NCI-H2227 treated with DMSO at 0.1 percent for 48 hours (cell line): Measurements from ENCODE around the gene KLC1.
"Not testable (repeated sequence)": the region's sequence is repeated elsewhere in the genome, so short reads cannot be mapped to it uniquely, and the experiment has no call there.

Experiments used
- DNase-seq: peaks from one replicate; lab custom pipeline; 2025; lab: John Stamatoyannopoulos, UW

The KLC1 gene

DNA sequence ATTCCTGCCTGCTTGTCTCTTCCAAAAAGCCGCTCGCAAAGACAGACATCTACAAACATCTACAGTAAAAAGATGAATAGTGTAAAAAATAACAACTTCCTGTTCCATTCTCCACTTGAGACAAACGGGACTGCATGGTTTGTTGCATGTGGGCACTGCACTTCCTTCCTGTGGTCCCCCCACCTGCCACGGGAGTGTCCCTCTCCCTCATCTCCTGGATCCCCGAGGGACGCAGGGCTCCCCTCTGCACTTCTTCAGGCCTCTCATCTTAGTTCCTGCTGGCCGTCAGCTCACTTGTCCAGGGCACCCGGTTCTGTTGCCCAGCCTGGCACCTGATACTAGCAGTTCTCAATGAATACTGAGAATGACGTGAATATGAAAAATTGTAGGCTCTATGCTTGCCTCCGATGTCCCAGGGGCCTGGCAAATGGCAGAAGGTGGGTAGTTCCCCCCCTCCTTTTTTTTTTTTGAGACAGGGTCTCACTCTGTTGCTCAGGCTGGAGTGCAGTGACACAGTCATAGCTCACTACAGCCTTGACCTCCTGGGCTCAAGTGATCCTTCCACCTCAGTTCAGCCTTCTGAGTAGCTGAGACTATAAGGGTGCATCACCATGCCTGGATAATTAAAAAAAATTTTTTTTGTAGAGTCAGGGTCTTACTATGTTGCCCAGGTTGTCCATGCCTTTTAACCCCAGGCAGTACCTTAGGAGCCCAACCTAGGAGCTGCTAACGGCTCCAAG, 3.5 kb upstream of the KLC1 start:
- no peak for DNase-seq

DNA sequence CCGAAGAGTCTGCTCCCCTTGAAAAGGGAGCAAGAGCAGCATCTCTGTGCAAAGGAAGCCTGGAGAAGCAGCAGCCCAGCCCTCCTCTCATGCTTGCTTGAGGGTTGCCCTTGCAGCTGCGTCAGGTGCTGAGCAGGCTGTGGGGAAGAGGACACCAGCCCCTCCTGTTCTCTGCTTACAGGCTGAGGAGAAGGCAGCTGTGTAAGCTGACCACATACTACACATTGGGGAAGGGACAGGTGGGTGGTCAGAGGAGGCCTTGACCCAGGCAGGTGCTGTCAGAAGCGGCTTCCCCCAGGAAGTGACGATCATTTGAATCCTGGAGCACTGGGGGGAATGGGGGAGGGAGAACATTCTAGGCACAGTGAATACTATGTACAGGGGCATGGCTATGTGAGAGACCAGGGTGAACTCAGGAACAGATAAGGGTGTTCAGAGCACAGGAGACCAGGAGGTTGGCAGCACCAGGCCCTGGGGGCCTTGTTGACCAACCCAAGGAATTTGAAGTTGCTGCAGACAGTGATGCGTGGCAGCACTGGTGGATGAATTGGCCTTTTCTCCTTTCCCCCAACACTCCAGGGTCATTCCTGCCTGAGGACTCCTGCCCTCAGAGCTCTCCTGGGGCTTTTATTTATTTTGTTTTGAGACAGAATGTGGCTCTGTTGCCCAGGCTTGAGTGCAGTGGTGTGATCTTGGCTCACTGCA, 2.7 kb upstream of the KLC1 start:
- DNase-seq: no peak

DNA sequence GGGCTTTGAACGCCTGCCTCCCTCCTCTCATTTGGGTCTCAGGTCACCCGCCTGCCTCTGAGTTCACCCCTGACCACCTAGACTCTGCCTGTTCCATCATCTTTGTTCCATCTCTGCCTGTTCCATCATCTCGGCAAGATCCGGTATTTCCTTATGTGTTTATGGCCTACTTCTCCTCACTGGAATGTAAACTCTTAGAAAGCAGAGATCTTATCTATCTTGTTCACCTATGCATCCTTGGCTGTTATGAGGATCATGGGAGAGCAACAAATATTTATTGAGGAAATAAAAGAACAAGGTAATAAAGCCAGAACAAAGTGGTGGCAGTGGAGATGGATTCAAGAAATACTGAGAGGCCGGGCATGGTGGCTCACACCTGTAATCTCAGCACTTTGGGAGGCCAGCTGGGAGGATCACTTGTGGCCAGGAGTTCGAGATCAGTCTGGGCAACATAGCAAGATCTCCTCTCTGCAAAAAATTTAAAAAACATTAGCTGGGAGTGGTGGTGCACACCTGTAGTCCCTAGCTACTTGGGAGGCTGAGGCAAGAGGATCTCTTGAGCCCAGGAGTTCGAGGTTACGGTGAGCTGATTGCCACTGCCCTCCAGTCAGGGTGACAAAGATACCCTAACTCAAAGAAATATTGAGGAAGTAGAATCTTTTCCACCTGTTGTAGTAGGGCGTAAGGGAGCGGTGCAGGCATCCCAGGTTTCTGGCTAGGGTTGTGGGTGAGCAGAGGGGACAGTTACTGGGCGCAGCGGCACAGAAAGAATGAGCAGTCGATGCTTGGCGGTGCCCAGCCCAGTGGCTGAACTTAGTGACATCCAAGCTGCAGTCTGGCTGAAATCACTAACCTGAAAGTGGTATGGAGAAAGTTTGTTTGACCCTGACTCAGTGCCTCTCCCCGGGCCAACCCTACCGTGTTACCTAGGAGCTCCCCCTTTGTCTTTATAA, 1.7 kb upstream of the KLC1 start:
- DNase-seq: no peak

DNA sequence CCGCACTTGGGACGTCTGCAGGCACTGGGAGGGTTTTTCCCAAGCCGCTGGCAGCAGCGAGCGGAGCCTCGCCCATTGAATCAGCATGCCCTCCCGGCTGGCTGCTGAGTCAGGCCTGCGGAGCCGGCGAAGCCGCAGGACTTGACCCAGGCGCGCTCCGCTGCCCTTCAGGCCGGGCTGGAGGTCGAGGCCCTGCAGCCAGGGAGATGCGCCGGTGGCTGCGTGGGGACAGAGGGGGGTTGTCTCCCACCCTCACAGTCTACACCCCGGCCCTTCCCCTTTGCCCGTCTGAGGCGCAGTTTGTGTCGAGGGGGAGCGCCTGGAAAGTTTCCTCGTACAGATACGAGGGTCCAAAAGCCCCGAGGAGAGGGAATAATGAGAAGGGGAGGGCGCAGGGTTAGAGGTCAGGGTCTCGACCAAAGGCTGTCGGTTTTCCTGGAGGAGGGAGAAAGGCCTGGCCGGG, 759 bp upstream of the KLC1 start:
- no peak for DNase-seq

DNA sequence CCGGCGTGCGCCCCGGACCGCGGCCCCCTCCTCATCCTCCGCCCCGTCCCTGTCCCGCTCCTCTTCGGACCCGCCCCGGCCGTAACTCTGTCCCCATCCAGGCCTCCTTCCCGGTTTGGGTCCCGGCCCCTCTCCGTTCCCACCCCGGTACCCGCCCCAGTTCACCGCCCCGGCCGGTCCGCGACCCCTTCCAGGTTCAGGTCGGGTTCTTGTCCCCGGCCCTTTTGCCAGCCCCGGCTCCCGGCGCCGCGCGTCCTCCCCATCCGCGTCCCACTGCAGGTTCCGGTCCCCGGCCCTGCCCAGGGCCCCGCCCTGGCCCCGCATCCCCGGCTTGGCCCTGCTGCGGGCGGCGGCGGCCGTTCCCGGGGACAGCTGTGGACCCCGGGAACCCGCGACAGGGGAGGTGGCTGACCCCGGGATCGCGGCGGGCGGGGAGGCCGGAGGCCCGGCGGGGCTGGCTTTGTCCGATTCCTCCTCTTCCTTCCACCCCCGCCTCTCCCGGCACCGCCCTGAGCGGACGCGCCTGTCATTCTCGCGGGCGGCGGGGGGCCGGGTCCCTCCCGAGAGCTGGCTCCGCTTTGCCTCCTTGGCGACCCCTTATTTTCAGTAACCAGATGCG, 601 bp downstream of the KLC1 start:
- no peak for DNase-seq

DNA sequence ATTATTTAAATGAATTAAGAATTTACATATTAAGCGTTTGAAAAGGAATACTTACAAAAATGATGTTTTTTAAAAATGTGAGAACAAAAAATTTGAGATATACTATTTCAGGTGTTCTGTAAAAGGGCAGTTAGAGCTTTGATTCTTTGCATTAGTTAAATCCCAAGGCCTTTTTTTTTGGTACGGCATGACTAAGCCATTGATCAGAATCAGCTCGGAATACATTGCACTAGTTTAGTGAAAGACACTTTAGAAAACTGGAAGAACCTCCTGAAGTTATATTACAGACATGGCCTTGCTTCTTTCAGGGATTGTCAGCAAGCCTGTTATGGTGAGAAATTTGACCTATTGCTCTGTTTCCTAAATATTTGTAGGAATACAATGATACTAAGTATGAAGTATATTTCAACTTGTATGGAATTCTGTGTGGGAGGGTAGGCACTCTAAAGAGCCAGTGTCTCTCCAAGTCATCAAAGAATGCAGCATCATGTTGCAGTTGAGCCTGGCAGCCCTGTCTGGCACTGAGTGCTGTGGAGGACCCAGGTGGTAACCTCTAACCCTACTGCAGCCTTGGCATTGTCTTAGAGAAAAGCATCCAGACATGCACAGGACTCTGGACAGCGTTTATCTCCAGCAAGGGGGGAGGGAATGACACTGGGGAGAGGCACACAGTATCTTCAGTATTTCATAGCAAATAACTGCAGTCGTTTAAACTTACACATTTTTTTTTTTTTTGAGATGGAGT, 1.5 kb downstream of the KLC1 start:
- DNase-seq: no peak

DNA sequence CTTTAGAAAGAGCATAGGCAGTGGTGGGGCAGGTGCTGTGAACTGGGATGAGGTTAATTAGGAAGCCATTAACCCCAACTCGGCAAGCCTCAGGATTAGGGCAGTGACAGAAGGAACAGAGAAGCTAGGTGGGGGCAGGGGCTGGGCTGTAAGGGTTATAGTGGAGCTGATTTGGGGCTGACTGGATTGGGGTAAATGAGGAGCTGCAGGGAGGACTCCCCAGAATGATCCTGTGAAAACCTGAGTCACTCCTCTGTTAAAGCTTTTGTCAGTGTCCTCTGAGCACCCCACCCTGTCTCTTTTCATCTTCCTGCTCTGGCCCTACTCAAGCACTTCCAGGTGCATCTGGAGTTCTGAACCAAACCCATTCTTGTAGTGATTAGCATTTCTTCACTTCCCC, 4.4 kb downstream of the KLC1 start:
- no peak for DNase-seq

DNA sequence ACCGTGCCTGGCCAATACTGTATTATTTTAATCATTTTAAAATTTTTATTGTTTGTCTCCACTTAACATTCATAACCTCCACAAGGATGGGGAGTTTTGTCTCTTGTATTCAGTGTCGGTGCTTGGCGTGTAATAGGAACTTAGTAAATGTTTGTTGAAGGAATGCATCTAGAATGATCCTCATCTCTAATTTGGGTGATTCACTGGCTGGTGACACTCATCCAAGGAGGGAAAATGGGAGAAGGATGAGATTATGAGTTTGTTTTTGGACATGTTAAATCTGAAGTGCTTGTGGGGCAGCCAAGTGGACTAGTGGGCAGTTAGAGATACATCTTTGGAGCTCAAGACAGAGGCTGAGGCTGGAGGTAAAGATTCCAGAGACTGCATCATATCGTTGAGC, 5.1 kb downstream of the KLC1 start:
- no peak for DNase-seq

DNA sequence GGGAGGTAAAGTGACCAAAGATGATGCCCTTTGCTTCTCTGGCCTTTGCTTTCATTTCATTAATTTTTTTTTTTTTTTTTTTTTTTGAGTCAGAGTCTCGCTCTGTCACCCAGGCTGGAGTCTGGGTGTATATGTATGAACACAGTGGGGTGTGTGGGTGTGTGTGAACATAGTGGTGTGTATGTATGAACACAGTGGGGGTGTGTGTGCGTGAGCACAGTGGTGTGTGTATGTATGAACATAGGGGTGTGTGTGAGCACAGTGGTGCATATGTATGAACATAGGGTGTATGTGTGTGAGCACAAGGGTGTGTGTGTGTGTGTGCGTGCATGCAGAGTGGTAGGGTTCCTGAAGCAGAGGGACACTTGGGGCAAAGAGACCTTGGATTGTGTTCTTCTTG, 9.6 kb downstream of the KLC1 start:
- DNase-seq: no peak

DNA sequence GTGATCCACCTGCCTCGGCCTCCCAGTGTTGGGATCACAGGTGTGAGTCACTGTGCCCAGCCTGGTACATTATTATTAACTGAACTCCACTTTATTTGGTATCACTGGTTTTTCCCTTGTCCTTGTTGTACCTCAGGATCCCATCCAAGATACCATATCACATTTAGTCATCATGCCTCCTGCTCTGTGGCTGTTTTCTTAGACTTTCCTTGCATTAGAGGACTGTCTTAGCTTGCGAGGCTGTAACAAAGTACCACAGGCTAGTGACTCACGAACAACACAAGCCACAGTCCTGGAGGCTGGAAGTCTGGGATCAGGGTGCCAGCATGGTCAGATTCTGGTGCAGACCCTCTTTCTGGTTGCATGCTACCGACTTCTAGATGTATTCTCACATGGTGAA, 12.2 kb downstream of the KLC1 start:
- no peak for DNase-seq

DNA sequence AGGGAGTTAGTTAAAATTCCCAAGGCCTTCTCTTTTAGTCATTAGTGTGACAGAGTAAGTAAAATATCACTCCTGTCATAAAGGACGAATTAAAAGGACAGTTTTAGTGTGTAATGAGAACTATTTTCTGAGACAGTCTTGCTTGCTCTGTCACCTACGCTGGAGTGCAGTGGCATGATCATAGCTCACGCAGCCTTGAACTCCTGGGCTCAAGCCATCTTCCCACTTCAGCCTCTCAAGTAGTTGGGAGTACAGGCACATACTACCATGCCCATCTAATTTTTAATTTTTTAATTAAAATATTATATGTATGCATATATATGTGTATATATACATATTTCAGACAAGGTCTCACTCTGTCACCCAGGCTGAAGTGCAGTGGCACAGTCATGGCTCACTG, 17.2 kb downstream of the KLC1 start:
- DNase-seq: no peak

DNA sequence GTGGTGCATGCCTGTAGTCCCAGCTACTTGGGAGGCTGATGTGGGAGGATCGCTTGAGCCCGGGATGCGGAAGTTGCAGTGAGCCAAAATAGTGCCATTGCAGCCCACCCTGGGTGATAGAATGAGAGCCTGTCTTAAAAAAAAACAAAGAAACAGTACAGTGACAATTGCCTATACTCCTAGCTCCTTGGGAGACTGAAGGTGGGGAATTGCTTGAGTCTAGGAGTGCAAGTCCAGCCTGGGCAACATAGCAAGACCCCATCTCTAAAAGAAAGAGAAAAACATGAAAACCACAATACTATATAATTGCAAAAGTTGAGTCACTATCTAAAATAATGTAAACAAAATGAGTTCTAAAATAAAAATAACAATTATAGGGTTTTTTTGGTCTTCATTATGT, 20.0 kb downstream of the KLC1 start:
- no peak for DNase-seq

DNA sequence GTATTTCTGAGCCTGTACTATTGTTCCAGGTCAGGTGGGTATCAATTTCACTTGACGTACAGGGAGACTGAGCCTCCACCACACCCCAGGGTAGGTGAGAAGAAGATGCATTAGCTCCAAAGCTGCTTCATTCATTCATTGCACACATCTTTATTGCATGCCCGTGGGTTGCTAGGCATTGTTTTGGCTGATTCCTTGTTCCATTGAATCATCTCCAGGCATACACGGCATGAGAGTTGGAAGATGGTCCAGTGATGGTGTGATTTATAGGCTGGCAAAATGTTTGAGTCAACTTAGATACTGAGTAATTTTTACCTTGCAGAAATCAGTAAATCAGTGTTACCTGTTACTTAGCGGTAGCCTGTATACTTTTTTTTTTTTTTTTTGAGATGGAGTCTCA, 21.2 kb downstream of the KLC1 start:
- DNase-seq: no peak

DNA sequence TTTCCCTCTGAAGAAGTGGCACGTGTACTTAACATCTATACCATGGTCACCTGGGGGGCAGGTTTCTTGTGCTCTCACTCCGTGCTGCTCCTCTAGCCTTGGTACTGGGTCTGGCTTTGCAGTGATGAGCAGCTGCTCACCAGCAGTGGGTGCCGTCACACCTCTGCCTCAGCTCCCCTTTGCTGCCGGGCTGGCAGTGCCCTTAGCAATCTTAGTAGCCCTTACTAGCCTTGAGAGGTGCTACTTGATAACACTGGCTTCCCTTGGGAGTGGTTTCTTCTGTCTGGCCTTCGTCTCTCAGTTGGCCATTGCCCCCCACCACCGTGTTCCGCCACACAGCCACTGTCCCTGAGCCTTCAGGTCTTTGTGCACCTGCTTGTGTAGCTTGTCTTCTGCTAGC, 22.6 kb downstream of the KLC1 start:
- DNase-seq: no peak

DNA sequence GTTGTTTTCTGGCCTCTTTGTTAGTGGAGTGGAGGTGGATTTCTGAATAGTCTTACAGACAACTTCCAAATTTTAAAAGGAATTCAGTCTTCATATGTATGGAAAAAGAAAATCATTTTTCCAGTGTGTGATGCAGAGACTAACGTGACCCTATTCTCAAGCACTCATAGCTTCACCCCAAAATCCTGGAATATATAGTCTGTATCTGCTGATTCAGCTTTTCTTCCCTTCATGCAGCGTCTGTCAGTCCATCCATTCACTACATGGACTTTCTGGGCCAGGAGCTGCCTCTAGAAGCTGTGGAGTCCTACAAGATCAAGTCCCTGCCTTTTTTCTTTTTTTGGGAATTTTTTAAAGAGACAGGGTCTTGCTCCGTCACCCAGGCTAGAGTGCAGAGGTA, 23.8 kb downstream of the KLC1 start:
- no peak for DNase-seq

DNA sequence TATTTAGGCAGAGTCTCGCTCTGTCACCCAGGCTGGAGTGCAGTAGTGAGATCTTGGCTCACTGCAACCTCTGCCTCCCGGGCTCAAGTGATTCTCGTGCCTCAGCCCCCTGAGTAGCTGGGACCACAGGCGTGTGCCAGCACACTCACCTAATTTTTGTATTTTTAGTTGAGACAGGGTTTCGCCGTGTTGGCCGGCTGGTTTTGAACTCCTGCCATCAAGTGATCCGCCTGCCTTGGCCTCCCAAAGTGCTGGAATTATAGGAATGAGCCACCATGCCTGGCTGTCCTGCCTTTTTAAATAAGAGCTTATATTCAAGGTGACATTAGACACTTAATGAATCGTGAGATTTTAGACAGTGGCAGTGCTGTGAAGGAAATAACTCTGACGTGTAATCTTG, 24.3 kb downstream of the KLC1 start:
- not testable (repeated sequence) for DNase-seq

DNA sequence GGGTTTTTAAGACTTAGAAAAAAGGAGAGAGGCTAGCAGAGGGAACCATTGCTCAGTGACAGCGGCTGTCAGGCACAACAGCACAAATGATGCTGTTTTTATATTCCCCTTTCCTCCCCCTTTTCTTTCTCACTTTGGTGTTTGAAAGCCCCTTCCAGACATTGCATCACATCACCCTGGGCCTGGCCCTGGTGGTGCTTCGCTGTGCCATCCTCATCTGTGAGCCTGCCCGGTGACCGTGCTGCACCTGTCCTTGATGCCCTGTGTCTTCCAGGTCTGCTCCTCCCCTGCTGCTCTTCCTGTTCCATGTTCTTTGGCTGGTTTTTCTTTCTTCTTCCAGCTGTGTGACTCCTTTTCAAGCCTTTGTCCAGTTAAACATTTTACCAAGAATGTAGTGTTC, 24.8 kb downstream of the KLC1 start:
- DNase-seq: no peak

DNA sequence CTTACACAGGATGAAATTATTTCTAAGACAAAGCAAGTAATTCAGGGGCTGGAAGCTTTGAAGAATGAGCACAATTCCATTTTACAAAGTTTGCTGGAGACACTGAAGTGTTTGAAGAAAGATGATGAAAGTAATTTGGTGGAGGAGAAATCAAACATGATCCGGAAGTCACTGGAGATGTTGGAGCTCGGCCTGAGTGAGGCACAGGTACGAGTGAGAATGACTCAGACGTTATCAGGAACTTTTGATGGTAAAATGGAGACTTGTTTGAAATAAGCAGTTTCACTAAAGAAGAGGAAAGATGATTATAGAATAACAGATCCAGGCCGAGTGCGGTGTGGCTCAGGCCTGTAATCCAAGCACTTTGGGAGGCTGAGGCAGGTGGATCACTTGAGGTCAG, 25.6 kb downstream of the KLC1 start:
- DNase-seq: no peak

DNA sequence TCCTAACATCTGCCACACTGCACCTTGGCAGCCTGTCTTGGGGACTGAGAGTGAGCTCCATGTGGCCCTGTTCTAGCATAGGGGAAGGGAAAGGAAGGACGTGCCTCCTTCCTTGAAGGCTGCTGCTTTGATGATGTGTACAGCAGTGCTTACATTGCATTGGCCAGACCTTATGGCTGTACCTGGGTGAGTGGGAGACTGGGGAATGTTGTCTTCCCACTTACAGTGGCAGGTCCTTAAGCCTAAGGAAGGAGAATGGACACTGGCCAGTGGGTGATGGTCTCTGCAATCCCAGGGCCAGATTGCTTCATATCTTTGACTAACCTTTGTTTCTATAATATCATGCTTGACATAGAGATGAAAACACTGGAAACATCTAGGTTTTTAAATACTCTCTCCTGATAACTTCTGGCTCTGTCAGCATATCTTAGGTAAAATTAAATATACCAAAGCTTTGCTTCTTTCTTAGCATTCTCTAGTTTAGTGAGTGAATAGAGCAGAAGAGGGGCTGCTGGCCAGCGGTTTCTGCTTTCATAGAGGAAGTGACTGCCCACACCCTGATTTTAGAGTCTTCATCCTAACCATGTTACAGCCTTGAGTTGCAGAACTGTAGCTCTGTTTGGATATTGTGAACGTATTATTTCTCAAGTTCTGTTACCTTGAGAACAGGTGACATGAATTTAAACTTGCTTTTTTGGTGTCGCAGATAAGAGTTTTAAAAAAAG, 27.2 kb downstream of the KLC1 start:
- DNase-seq: no peak

DNA sequence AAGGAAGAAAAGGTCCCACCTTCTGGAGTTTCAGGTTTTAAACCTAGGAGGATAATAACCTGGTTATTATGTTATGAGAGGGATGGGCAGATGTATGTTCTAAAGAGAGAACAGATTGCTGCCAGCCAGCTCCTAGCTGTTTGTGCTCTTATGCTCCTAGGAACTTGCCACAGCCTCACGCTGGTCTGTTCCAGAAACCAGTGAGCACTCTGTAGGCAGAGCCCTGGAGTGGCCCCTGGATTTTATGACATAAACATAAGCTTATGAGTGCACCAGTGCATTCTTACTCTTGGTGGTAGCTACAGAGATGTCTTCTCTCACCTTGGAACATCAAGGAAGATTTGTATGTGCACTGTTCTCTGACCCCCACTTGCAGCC, 27.7 kb downstream of the KLC1 start:
- no peak for DNase-seq

DNA sequence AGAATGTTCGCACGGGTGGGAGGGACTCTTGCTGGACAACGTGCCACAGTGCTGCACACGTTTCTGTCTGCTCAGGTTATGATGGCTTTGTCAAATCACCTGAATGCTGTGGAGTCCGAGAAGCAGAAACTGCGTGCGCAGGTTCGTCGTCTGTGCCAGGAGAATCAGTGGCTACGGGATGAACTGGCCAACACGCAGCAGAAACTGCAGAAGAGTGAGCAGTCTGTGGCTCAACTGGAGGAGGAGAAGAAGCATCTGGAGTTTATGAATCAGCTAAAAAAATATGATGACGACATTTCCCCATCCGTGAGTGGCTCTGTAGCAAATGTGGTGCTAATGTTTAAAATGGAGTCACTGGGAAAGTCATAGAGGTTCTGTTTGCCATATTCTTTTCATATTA, 28.5 kb downstream of the KLC1 start:
- DNase-seq: no peak
